Gastroesophageal sphincter (tissue), 3 donors: ENCODE data around the gene PHPT1.

ENCODE experiments used
- EP300 ChIP-seq: sonication (generic); formaldehyde crosslinking; IDR thresholded peaks from one replicate; pipeline ENCODE4 v1.6.1; 2017; ENCODE audit warnings: antibody characterized with exemption, mild to moderate bottlenecking
- POLR2A ChIP-seq, 2 donors: fragments of 450-650 bp; IDR thresholded peaks; one replicate each; pipeline ENCODE4 v1.6.1; 2017; ENCODE audit warnings: antibody characterized with exemption in 2 of 2, mild to moderate bottlenecking in 2 of 2, moderate library complexity in 1 of 2
- POLR2AphosphoS5 ChIP-seq: sonication (generic); formaldehyde crosslinking; IDR thresholded peaks from one replicate; pipeline ENCODE4 v1.6.1; 2017; ENCODE audit warnings: antibody characterized with exemption
- TF ChIP-seq, protein P1 (sequence below), 4 experiments: fragments of 200-600 bp in 2 of 4; fragments of 450-650 bp in 2 of 4; sonication (generic) in 1 of 4; IDR thresholded peaks; one replicate each; pipeline ENCODE4 v1.5.1; 2017 to 2019; ENCODE audit warnings: antibody characterized with exemption in 4 of 4, mild to moderate bottlenecking in 2 of 4, moderate library complexity in 2 of 4

- TF ChIP-seq POLR2A (IDR thresholded peaks at IDR 0.05) (no peak), POLR2AphosphoS5 (no peak), EP300 (no peak)
- TF ChIP-seq, protein P1, sequence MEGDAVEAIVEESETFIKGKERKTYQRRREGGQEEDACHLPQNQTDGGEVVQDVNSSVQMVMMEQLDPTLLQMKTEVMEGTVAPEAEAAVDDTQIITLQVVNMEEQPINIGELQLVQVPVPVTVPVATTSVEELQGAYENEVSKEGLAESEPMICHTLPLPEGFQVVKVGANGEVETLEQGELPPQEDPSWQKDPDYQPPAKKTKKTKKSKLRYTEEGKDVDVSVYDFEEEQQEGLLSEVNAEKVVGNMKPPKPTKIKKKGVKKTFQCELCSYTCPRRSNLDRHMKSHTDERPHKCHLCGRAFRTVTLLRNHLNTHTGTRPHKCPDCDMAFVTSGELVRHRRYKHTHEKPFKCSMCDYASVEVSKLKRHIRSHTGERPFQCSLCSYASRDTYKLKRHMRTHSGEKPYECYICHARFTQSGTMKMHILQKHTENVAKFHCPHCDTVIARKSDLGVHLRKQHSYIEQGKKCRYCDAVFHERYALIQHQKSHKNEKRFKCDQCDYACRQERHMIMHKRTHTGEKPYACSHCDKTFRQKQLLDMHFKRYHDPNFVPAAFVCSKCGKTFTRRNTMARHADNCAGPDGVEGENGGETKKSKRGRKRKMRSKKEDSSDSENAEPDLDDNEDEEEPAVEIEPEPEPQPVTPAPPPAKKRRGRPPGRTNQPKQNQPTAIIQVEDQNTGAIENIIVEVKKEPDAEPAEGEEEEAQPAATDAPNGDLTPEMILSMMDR (IDR thresholded peaks at IDR 0.05) = no peak
Observed at GRCh38 chr9:136854842-136855460, 5.7 kb downstream of the PHPT1 start.
